NCI-H1694 treated with DMSO at 0.1 percent for 48 hours (cell line): ENCODE measurements around the gene FRZB.
A peak's percentile ranks its signal among the peaks of the same experiment; 100 is the strongest.

Experiments
- DNase-seq: peaks from one replicate; lab custom pipeline; 2025; lab: John Stamatoyannopoulos, UW

The FRZB gene

GRCh38 chr2:182836451-182836850, 30.0 kb downstream of the FRZB start:
- DNase-seq, result no peak

- no peak for DNase-seq
These were observed 32.1 kb downstream of the FRZB start for GRCh38 chr2:182834293-182834692.

- no peak for DNase-seq
These were observed 33.2 kb downstream of the FRZB start for GRCh38 chr2:182833084-182833854.

DNA sequence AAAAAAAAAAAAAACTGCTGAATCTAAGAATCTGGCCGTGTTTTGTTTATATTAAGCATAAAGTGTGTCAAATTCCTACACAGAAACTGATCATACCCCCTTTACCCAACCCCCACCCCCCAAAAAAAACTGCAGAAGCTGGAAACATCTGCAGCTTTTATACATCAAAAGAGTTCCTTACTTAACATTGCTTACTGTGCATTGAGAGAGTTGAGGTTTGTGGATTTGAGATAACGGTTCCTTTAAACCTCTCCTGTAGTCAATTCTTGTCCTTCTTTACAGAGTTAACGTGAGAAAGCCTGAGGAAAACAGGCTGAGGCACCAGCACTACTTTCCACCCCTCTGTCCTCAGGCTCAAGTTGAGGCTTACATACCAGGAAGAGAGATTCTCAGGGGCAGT, 34.5 kb downstream of the FRZB start:
- no peak for DNase-seq

- peak; percentile 35 for DNase-seq
These were observed 35.3 kb downstream of the FRZB start for GRCh38 chr2:182831101-182831500.

- DNase-seq, result no peak
These were observed 39.1 kb downstream of the FRZB start for GRCh38 chr2:182827182-182827879.

DNA sequence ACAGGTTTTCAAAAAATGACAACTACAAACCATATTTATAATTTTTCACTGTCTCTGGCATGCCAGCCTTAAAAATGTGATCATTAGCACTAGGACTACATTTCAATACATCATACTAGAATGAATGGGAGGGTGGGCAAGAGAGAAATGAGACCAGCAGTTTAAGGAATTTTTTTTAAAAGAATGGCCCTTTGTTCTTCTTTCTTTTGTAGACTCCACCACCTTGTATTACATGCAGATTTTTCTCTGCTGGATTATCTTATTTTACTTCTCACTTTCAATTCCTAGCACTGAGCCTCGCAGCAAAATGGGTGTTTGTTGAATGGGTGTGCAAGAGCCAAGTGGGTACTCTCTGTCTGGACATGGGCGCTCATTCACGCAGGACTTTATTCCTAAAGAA, 39.9 kb downstream of the FRZB start:
- no peak for DNase-seq

GRCh38 chr2:182826064-182826463, 40.4 kb downstream of the FRZB start:
- DNase-seq, result no peak

GRCh38 chr2:182824767-182825158, 41.7 kb downstream of the FRZB start:
- DNase-seq, result no peak

GRCh38 chr2:182824056-182824766, 42.2 kb downstream of the FRZB start:
- DNase-seq, result no peak

- no peak for DNase-seq
These were observed 43.7 kb downstream of the FRZB start for GRCh38 chr2:182822733-182823132.

DNA sequence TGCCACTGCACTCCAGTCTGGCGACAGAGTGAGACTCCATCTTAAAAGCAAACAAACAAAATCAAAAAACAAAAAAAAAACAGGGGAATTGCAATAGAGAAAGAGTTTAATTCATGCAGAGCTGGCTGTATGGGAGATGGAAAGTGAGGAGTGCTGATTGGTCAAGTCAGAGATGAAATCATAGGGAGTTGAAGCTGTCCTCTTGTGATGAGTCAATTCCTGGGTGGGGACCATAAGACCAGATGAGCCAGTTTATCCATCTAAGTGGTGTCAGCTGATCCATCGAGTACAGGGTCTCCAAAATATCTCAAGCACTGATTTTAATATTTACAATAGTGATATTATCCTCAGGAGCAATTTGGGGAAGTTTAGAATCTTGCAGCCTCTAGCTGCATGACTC, 45.3 kb downstream of the FRZB start:
- DNase-seq, result no peak

GRCh38 chr2:182819412-182819811, 47.0 kb downstream of the FRZB start:
- no peak for DNase-seq

DNA sequence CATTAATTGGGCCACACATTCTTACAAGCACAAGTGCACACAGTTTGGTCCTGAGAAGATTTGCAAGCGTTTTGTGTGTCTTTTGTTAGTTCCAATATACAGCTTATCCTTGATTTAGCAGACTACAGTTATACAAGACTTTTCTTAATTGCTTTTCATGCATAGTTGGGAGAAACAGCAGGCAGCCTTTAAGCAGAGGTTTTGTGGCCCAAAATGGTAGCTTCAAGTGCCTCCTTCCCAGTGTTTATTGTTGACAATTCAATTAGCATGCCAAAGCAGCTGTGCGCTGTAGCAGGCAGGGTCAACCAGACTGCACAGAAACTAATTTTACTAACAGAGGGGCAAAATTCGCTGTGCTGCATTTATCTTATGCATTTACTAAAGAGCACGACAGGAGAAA, 47.5 kb downstream of the FRZB start:
- peak; percentile 2 for DNase-seq

DNA sequence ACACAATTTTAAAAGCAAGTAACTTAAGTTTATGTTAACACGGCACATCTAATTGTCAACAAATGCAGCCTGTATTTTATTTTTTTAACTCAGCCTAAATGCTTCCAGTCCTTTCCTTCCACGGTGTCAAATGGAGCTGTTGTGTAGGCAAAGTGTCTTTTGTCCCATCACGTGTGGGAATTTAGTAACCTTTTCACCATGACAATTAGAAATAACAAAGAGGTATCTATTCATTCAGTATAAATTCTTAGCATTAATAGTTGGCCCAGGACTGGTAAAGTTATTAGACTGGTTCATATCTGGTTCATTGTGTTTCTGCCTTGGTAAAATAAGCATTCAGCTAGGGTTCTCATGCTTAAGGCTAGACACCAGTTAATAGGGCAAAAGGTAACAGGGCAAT, 47.9 kb downstream of the FRZB start:
- DNase-seq, result no peak

- DNase-seq, result no peak
These were observed 48.9 kb downstream of the FRZB start for GRCh38 chr2:182817558-182817957.

DNA sequence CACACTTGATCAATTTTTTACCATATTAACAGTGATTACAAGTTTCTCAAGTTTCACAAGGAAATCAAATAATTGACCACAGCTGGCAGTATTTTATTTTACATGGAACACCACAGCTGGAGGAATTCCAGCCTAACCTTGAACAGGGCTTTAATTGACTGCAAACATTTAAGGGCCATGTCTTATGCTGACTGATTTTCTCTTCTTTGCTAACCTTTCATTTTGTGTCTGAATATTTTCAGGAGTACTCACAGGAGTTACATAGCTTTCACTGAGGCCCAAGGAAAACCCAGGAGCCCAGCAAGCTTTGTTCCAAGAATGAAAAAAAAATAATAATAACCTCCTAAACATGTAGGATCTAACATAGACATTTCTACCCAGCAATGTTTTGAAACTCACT, 49.6 kb downstream of the FRZB start:
- DNase-seq, result no peak

GRCh38 chr2:182814804-182815203, 51.6 kb downstream of the FRZB start:
- DNase-seq, result no peak

GRCh38 chr2:182814380-182814779, 52.1 kb downstream of the FRZB start:
- DNase-seq, result no peak

DNA sequence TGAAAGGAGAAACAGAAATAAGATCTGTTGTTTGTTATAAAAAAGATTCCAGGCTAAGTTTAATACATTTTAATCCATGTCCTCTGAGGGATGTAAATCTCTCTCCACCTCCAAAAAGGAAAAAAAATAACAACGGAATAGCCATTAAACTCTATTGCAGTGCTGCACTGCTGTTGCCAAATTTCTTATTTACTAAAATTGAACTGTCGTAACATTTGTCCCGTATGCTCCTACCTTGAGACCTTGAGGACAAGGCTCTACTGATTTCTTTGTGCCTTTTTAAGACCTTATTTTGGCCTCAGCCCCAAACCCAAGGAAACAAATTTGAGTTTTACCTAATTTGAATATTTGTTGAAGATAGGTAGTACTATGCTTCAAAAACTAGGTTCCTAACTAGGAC, 56.4 kb downstream of the FRZB start:
- DNase-seq, result no peak

GRCh38 chr2:182807319-182807718, 59.1 kb downstream of the FRZB start:
- DNase-seq, result no peak

DNA sequence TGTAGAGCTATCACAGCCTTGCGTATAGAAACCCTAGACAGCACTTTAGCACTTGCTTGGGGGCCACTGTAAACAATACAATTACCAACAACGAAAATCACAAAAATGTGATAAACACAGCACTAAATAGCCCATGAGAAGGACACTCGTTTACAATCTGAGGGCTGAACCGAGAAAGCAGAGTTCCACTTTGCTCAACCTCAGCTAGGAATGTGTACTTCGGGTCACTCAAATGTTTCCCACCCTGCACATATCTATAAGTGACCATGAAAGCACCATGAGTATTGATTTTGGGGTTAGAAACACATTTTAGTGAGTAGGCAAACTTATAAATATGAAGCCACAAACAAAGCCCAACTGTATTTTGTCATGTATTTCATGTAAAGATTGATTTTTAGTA, 62.3 kb downstream of the FRZB start:
- DNase-seq, result no peak

DNA sequence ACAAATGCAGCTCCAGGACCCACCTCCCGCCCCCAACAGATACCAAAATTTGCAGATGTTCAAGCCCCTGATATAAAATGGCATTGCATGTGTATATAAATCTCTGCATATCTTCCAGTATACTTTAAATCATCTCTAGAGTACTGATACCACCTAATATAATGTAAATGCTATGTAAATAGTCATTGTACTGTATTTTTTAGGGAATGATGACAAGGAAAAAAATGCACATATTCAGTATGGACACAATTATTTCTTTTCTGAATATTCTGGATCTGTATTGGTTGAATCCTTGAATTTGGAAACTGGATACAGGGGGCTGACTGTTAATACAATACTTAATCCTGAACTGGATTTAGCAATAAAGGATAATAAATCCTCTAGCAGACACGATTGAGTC, 67.7 kb downstream of the FRZB start:
- DNase-seq, result no peak
